Measurements from ENCODE around the gene EMC10.
"Not testable (repeated sequence)": the region's sequence is repeated elsewhere in the genome, so short reads cannot be mapped to it uniquely, and the experiment has no call there.

EMC10 gene

GRCh38 chr19:50435627-50436026 is 40.7 kb upstream of the EMC10 start:
- Mint-ChIP-seq H3K27me3 (peaks cover 28% of the 10 kb centered on the region), H3K4me1 (peaks cover 11% of the 10 kb centered on the region), H3K27ac (ENCODE audit: low read depth) (no peak overlapping the region), H3K4me3 (no peak overlapping the region), H3K36me3 (ENCODE audit: insufficient read depth) (peaks cover 8% of the 10 kb centered on the region), H3K9me3 (no peaks in the 10 kb centered on the region)
- ATAC-seq (replicated peaks; ENCODE audit: extremely low read depth, poor library complexity, severe bottlenecking) (no peak), DNase-seq (ENCODE audit: low spot score in 2 of 2) (no peak)

GRCh38 chr19:50437862-50438449 is 38.4 kb upstream of the EMC10 start:
- no peak overlapping the region for H3K4me3 Mint-ChIP-seq
- H3K27me3 Mint-ChIP-seq, result peaks cover 26% of the 10 kb centered on the region
- no peak for DNase-seq (ENCODE audit: low spot score in 2 of 2)
- no peaks in the 10 kb centered on the region for H3K36me3 Mint-ChIP-seq (ENCODE audit: insufficient read depth)
- H3K4me1 Mint-ChIP-seq, result no peaks in the 10 kb centered on the region
- no peaks in the 10 kb centered on the region for H3K9me3 Mint-ChIP-seq
- H3K27ac Mint-ChIP-seq (ENCODE audit: low read depth), result no peak overlapping the region
- no peak for ATAC-seq (replicated peaks; ENCODE audit: extremely low read depth, poor library complexity, severe bottlenecking)

- not testable (repeated sequence) for H3K4me3 Mint-ChIP-seq; ATAC-seq (replicated peaks; ENCODE audit: extremely low read depth, poor library complexity, severe bottlenecking); H3K27ac Mint-ChIP-seq (ENCODE audit: low read depth); DNase-seq (ENCODE audit: low spot score in 2 of 2); H3K9me3 Mint-ChIP-seq; H3K36me3 Mint-ChIP-seq (ENCODE audit: insufficient read depth); H3K4me1 Mint-ChIP-seq
- H3K27me3 Mint-ChIP-seq, result peaks cover 19% of the 10 kb centered on the region
Observed at GRCh38 chr19:50439130-50439529, 37.2 kb upstream of the EMC10 start.

- Mint-ChIP-seq H3K4me3 (no peak overlapping the region), H3K36me3 (ENCODE audit: insufficient read depth) (peaks cover 1% of the 10 kb centered on the region), H3K4me1 (no peaks in the 10 kb centered on the region), H3K27ac (ENCODE audit: low read depth) (no peak overlapping the region), H3K27me3 (peaks cover 33% of the 10 kb centered on the region), H3K9me3 (no peaks in the 10 kb centered on the region)
- no peak for DNase-seq (ENCODE audit: low spot score in 2 of 2)
- ATAC-seq (replicated peaks; ENCODE audit: extremely low read depth, poor library complexity, severe bottlenecking), result no peak
Observed at GRCh38 chr19:50444059-50444458, 32.2 kb upstream of the EMC10 start.

GRCh38 chr19:50447053-50447452 is 29.3 kb upstream of the EMC10 start:
- Mint-ChIP-seq H3K27me3 (peaks cover 30% of the 10 kb centered on the region), H3K27ac (ENCODE audit: low read depth) (no peak overlapping the region), H3K36me3 (ENCODE audit: insufficient read depth) (peaks cover 1% of the 10 kb centered on the region), H3K4me1 (no peaks in the 10 kb centered on the region), H3K9me3 (no peaks in the 10 kb centered on the region), H3K4me3 (no peak overlapping the region)
- ATAC-seq (replicated peaks; ENCODE audit: extremely low read depth, poor library complexity, severe bottlenecking) (no peak), DNase-seq (ENCODE audit: low spot score in 2 of 2) (no peak)

- no peak overlapping the region for H3K27ac Mint-ChIP-seq (ENCODE audit: low read depth)
- peaks cover 1% of the 10 kb centered on the region for H3K36me3 Mint-ChIP-seq (ENCODE audit: insufficient read depth)
- no peaks in the 10 kb centered on the region for H3K4me1 Mint-ChIP-seq
- peaks cover 37% of the 10 kb centered on the region for H3K27me3 Mint-ChIP-seq
- H3K4me3 Mint-ChIP-seq, result no peak overlapping the region
- DNase-seq (ENCODE audit: low spot score in 2 of 2) (no peak), ATAC-seq (replicated peaks; ENCODE audit: extremely low read depth, poor library complexity, severe bottlenecking) (no peak)
- no peaks in the 10 kb centered on the region for H3K9me3 Mint-ChIP-seq
Observed at GRCh38 chr19:50447750-50448149, 28.6 kb upstream of the EMC10 start.

- H3K4me1 Mint-ChIP-seq, result no peaks in the 10 kb centered on the region
- peaks cover 42% of the 10 kb centered on the region for H3K27me3 Mint-ChIP-seq
- ATAC-seq (replicated peaks; ENCODE audit: extremely low read depth, poor library complexity, severe bottlenecking) (no peak), DNase-seq (ENCODE audit: low spot score in 2 of 2) (no peak)
- no peaks in the 10 kb centered on the region for H3K9me3 Mint-ChIP-seq
- peaks cover 1% of the 10 kb centered on the region for H3K36me3 Mint-ChIP-seq (ENCODE audit: insufficient read depth)
- no peak overlapping the region for H3K27ac Mint-ChIP-seq (ENCODE audit: low read depth)
- no peak overlapping the region for H3K4me3 Mint-ChIP-seq
Observed at GRCh38 chr19:50449236-50449899, 26.9 kb upstream of the EMC10 start.

GRCh38 chr19:50450369-50451222 is 25.7 kb upstream of the EMC10 start:
- ATAC-seq (replicated peaks; ENCODE audit: extremely low read depth, poor library complexity, severe bottlenecking) (no peak), DNase-seq (ENCODE audit: low spot score in 2 of 2) (no peak)
- Mint-ChIP-seq H3K4me3 (no peak overlapping the region), H3K36me3 (ENCODE audit: insufficient read depth) (peaks cover 1% of the 10 kb centered on the region), H3K9me3 (no peaks in the 10 kb centered on the region), H3K27ac (ENCODE audit: low read depth) (no peak overlapping the region), H3K27me3 (peaks cover 32% of the 10 kb centered on the region), H3K4me1 (no peaks in the 10 kb centered on the region)

GRCh38 chr19:50451223-50451534 is 25.1 kb upstream of the EMC10 start:
- peaks cover 1% of the 10 kb centered on the region for H3K36me3 Mint-ChIP-seq (ENCODE audit: insufficient read depth)
- DNase-seq (ENCODE audit: low spot score in 2 of 2) (no peak), ATAC-seq (replicated peaks; ENCODE audit: extremely low read depth, poor library complexity, severe bottlenecking) (no peak)
- H3K4me1 Mint-ChIP-seq, result no peaks in the 10 kb centered on the region
- peaks cover 29% of the 10 kb centered on the region for H3K27me3 Mint-ChIP-seq
- no peaks in the 10 kb centered on the region for H3K9me3 Mint-ChIP-seq
- H3K4me3 Mint-ChIP-seq, result no peak overlapping the region
- no peak overlapping the region for H3K27ac Mint-ChIP-seq (ENCODE audit: low read depth)

GRCh38 chr19:50453243-50453642 is 23.1 kb upstream of the EMC10 start:
- no peaks in the 10 kb centered on the region for H3K4me1 Mint-ChIP-seq
- DNase-seq (ENCODE audit: low spot score in 2 of 2) (no peak), ATAC-seq (replicated peaks; ENCODE audit: extremely low read depth, poor library complexity, severe bottlenecking) (no peak)
- no peaks in the 10 kb centered on the region for H3K9me3 Mint-ChIP-seq
- no peak overlapping the region for H3K4me3 Mint-ChIP-seq
- peaks cover 2% of the 10 kb centered on the region for H3K36me3 Mint-ChIP-seq (ENCODE audit: insufficient read depth)
- H3K27ac Mint-ChIP-seq (ENCODE audit: low read depth), result no peak overlapping the region
- H3K27me3 Mint-ChIP-seq, result peaks cover 43% of the 10 kb centered on the region

- Mint-ChIP-seq H3K4me1 (no peaks in the 10 kb centered on the region), H3K27ac (ENCODE audit: low read depth) (no peak overlapping the region), H3K4me3 (no peak overlapping the region), H3K36me3 (ENCODE audit: insufficient read depth) (peaks cover 2% of the 10 kb centered on the region), H3K9me3 (no peaks in the 10 kb centered on the region), H3K27me3 (peaks cover 32% of the 10 kb centered on the region)
- no peak for ATAC-seq (replicated peaks; ENCODE audit: extremely low read depth, poor library complexity, severe bottlenecking)
- no peak for DNase-seq (ENCODE audit: low spot score in 2 of 2)
Observed at GRCh38 chr19:50455992-50456391, 20.3 kb upstream of the EMC10 start.

- Mint-ChIP-seq H3K27me3 (peaks cover 25% of the 10 kb centered on the region), H3K36me3 (ENCODE audit: insufficient read depth) (peaks cover 2% of the 10 kb centered on the region), H3K9me3 (no peaks in the 10 kb centered on the region), H3K27ac (ENCODE audit: low read depth) (no peak overlapping the region), H3K4me1 (peaks cover 5% of the 10 kb centered on the region), H3K4me3 (no peak overlapping the region)
- DNase-seq (ENCODE audit: low spot score in 2 of 2), result no peak
- no peak for ATAC-seq (replicated peaks; ENCODE audit: extremely low read depth, poor library complexity, severe bottlenecking)
Observed at GRCh38 chr19:50457300-50457699, 19.0 kb upstream of the EMC10 start.
